ENCODE measurements around the gene MRTO4. TPM values are rescaled to one million over a fixed set of nuclear protein-coding genes. Genes with fewer than 3 reads are reported as not detected.

MRTO4 gene
- total and polyA plus RNA-seq, 9 of the 15 experiments (the other 6 are each of a cell fraction or from before 2014, with no cell fraction given) = 62.0 to 173 (median 146) TPM

DNA sequence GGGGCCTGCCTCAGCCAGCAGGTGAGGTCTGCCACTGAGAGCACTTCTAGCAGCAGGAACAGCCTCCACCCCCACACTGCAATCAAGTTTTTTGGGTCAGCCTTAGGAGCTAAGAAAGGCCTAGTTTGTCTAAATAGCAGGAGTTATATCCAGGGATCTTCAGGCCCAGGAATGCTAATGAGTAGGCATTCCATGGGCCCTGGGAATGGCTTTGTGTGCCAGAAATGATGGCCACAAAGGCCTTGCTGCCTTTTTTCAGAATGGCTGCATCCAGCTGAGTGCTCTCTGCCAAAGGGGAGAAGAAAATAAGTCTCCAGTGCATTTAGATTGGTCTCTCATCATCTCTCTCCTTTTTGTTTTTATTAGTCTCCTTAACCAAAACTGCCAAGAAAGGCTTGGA lies 2.8 kb downstream of the MRTO4 start (continued):
- TF ChIP-seq, protein P1, sequence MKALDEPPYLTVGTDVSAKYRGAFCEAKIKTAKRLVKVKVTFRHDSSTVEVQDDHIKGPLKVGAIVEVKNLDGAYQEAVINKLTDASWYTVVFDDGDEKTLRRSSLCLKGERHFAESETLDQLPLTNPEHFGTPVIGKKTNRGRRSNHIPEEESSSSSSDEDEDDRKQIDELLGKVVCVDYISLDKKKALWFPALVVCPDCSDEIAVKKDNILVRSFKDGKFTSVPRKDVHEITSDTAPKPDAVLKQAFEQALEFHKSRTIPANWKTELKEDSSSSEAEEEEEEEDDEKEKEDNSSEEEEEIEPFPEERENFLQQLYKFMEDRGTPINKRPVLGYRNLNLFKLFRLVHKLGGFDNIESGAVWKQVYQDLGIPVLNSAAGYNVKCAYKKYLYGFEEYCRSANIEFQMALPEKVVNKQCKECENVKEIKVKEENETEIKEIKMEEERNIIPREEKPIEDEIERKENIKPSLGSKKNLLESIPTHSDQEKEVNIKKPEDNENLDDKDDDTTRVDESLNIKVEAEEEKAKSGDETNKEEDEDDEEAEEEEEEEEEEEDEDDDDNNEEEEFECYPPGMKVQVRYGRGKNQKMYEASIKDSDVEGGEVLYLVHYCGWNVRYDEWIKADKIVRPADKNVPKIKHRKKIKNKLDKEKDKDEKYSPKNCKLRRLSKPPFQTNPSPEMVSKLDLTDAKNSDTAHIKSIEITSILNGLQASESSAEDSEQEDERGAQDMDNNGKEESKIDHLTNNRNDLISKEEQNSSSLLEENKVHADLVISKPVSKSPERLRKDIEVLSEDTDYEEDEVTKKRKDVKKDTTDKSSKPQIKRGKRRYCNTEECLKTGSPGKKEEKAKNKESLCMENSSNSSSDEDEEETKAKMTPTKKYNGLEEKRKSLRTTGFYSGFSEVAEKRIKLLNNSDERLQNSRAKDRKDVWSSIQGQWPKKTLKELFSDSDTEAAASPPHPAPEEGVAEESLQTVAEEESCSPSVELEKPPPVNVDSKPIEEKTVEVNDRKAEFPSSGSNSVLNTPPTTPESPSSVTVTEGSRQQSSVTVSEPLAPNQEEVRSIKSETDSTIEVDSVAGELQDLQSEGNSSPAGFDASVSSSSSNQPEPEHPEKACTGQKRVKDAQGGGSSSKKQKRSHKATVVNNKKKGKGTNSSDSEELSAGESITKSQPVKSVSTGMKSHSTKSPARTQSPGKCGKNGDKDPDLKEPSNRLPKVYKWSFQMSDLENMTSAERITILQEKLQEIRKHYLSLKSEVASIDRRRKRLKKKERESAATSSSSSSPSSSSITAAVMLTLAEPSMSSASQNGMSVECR (CRISPR knock-in tag; IDR thresholded peaks at IDR 0.05) = no peak
- no peak for TF ChIP-seq NR2F6 (CRISPR knock-in tag; IDR thresholded peaks at IDR 0.05)
- TF ChIP-seq BCLAF1 (IDR thresholded peaks at IDR 0.05; ENCODE audit: borderline replicate concordance in 1 of 2, control insufficient read depth in 1 of 2, low read depth in 2 of 2, low read length in 1 of 2) = no peak
- TF ChIP-seq KLF10 (CRISPR knock-in tag; IDR thresholded peaks at IDR 0.05) = no peak

Data from K562 (cell line).